Kidney glomerular epithelial cell (primary cell): Measurements from ENCODE around the gene MTA1.

Experiments used
- DNase-seq: peaks from one replicate; lab custom pipeline; 2025; lab: John Stamatoyannopoulos, UW

MTA1 gene

DNA sequence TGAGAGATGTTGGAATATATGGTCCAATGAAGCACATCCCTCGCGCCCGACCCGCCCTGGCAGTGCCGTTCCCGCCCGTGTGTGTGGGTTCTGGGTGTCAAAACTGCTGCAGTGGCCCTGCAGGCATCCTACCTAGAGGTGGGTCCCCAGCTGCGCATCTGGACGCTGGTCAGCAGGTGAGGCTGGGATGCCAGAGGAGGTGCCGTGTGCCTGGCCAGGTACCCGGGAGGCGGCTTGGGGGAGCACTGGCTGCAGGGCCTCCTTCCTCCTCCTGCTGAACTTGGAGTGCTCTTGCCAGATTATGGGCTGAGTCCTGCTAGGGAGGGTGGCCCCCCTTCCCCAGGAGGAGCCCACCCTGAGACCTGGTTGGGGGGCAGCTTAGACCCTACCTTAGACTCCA is 5.2 kb downstream of the MTA1 start:
- no peak for DNase-seq

GRCh38 chr14:105425823-105426247 is 6.2 kb downstream of the MTA1 start:
- DNase-seq, result no peak

DNA sequence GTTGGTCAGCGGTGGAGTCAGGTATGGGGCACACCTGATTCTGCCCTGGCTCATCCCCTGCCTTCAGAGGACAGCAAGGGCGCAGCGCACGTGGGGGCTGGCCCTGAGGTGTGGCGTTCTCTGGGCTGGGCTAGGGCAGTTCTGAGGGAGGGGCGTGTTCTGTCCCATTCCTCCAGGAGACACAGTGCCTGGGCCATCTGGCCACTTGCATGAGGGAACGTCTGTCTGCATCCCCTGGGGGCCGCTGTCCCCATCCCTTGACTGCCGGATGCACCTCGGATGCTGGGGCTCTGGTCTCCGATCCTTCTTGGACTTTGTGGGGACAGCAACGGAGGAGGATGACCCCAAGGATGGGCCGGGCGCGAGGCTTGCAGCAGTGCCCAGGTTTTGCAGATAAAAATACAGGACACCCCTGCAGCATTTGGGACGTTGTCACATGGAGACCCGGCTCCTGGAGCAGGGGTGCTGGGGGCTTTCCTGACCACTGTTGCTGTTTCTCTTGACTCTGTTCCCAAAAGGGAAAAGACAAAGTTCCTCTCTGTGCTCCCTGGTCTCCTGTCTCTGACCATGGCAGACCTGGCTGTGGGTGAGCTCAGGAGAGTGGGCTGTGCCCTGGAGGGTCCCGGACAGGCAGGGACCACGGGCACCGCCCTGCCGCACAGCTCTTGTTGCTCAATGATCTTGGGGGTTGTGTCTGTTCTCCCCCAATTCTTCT is 6.9 kb downstream of the MTA1 start:
- no peak for DNase-seq

- DNase-seq, result no peak
Measured at GRCh38 chr14:105427412-105427811, 7.8 kb downstream of the MTA1 start.

GRCh38 chr14:105427936-105428485 is 8.4 kb downstream of the MTA1 start:
- DNase-seq, result no peak

GRCh38 chr14:105430042-105430441 is 10.4 kb downstream of the MTA1 start:
- DNase-seq, result no peak

GRCh38 chr14:105430565-105430964 is 10.9 kb downstream of the MTA1 start:
- DNase-seq, result peak; percentile 46

GRCh38 chr14:105431256-105431655 is 11.6 kb downstream of the MTA1 start:
- no peak for DNase-seq

- DNase-seq, result no peak
Measured at GRCh38 chr14:105432657-105433056, 13.0 kb downstream of the MTA1 start.

DNA sequence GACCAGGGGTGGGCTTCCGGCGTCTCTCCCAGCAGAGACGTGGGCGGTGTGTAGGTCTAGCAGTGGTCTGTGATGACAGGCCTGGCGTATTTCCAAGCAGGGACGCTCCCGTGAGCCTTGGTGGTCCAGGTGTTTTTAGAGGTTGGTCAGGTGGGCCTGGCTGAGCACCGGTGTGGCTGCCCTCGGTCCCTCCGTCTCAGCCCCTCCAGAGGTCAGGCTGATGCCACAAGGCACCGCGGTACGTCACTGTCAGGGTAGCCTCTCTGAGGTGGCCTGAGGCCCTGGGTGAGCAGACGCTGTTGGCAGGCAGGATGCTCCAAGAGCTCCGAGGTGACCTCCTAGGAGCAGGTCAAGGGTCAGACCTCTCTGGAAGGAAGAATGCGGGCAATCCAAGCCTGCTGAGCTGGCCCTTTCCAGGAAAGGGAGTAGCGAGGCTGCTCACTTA is 13.6 kb downstream of the MTA1 start:
- no peak for DNase-seq

- DNase-seq, result no peak
Measured at GRCh38 chr14:105436402-105436801, 16.8 kb downstream of the MTA1 start.

DNA sequence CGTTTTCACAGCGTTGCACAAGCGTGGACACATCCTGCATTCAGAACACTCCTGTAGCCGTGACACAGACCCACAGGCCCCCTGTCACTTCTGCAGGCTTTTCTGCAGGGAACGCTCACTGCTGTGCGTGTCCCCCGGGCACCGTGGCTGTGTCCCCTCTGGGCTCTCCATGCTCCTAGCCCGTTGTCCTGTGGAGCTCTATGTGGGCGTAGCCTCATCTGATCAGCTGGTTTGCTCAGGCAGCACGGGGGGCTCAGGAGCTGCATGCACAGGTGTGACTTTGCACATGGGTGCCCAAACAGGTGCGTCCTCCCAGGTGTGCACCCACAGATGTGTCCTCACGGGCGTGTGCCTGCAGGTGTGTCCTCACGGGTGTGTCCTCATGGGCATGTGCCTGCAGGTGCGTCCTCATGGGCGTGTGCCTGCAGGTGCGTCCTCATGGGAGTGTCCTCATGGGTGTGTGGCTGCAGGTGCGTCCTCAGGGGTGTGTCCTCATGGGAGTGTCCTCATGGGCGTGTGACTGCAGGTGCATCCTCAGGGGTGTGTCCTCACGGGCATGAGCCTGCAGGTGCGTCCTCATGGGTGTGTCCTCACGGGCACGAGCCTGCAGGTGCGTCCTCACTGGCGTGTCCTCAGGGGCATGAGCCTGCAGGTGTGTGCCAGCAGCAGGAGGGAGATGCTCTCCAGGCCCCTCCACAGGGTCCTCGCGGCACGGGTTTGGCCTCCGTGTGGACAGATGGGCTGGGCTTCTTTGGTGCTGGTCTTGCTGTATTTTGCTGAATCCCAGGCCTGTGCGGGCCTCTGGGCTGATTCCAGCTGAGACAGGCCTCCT is 17.5 kb downstream of the MTA1 start:
- no peak for DNase-seq

- DNase-seq, result no peak
Measured at GRCh38 chr14:105437723-105438500, 18.3 kb downstream of the MTA1 start.

GRCh38 chr14:105439179-105439578 is 19.6 kb downstream of the MTA1 start:
- no peak for DNase-seq

DNA sequence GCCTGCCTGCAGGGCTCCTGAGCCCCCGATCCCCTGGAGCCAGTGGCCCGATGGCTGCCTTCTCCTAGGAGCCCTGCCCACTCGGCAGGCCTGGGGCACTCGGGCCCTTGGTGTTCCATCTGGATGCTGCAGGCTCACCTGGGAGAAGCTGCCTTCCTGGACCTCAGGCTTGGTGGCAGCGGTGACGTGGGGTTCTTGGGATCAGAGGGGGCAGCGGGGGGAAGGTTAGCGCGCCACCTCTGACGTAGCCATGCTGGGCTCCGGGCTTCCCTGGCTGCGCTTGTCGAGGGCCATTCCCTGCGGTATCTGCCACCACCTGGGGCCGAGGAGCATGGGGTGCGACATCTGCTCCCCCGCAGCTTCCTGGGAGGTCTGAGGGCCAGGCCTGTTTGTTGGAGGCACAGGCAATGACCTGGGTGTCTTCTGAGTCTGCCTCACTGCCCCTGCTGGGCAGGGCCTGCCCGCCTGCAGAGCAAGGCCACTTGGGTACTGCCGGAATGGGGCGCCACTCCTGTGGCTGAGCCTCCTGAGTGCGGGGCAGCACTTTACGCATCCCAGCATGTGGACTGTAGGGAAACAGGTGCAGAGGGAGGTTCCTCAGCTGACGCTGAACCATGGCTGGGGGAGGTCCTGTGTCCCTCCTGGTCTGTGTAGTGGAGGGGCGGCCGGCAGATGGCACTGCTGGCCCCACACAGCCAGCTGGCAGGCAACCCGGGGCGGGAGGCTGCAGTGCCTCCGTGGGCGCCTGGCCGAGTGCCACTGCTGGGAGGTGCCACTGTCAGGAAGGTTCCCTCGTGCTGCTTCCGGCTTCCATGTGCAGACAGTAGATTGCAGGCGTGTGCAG is 20.3 kb downstream of the MTA1 start:
- no peak for DNase-seq

DNA sequence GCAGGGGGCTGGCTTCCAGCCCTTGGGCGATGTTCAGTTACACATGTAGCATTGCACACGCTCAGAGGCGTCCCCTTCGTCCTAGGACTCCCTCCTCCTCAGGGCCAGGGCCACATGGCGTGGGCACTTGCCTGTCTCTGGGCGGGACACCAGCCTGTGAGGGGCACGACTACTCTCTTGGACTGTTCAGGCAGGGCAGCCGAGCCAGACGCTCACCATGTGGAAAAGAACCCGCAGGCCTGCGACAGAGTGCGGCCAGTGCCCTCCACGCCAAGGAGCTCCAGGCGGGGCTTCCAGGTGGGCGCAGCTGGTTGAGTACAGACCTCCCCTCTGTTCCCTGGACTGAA is 20.9 kb downstream of the MTA1 start:
- no peak for DNase-seq

- no peak for DNase-seq
Measured at GRCh38 chr14:105440992-105441391, 21.4 kb downstream of the MTA1 start.

DNA sequence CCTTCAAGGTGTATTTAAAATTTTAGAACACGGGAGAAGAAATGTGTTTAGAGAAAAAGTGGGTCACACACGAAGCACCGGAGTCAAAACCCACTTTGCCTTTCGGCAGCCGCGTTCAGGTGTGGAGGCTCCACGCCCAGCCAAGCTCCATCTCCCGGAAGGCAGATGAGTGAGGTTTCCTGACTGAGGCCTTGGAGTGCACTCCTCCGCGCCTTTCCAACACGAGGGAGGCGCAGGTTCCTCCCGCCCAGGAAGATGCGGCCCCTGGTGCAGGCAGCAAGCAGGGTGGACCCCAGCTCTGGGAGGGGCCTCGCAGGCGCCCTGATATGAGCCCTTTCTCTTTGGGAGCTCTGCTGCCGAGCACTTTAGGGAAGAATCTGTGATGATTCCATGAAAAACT is 22.5 kb downstream of the MTA1 start:
- no peak for DNase-seq

GRCh38 chr14:105442834-105443233 is 23.2 kb downstream of the MTA1 start:
- no peak for DNase-seq

- DNase-seq, result no peak
Measured at GRCh38 chr14:105444859-105445258, 25.2 kb downstream of the MTA1 start.

- DNase-seq, result no peak
Measured at GRCh38 chr14:105445290-105445689, 25.7 kb downstream of the MTA1 start.
